H1 (cell line): ENCODE results near the gene PDIA5. TPM values are rescaled to one million over a fixed set of nuclear protein-coding genes. Genes with fewer than 3 reads are reported as not detected.
A peak's percentile ranks its signal among the peaks of the same experiment; 100 is the strongest.

Source experiments
- ASH2L ChIP-seq: fragments of 200-600, 300-600 bp; sonication (generic); IDR thresholded peaks from one replicate; pipeline ENCODE4 v1.7.1; 2017; ENCODE audit warnings: low read length
- CBX5 ChIP-seq: fragments of 300-800, 300-1000 bp; sonication (generic); IDR thresholded peaks from 2 replicates; pipeline ENCODE4 v1.7.1; 2016; ENCODE audit warnings: antibody characterized with exemption, low read length, low read depth
- CEBPB ChIP-seq: IDR thresholded peaks from 2 replicates; pipeline ENCODE4 v1.6.1; 2012; ENCODE audit warnings: low read depth, low read length
- CHD2 ChIP-seq: IDR thresholded peaks from 2 replicates; pipeline ENCODE4 v1.6.1; 2012; ENCODE audit warnings: low read length, improper control_type of control experiment
- FOSL1 ChIP-seq: IDR thresholded peaks from 2 replicates; pipeline ENCODE4 v1.6.1; 2011; ENCODE audit warnings: mild to moderate bottlenecking, low read depth, low read length, moderate library complexity; ENCODE audit not compliant: insufficient read depth
- KDM4A ChIP-seq: IDR thresholded peaks from one replicate; pipeline ENCODE4 v1.7.1; 2012; ENCODE audit warnings: low read depth, mild to moderate bottlenecking, moderate library complexity, low read length, inconsistent platforms; ENCODE audit not compliant: severe bottlenecking
- KDM5A ChIP-seq: fragments of 200-600 bp; IDR thresholded peaks from 2 replicates; pipeline ENCODE4 v1.7.1; 2012; ENCODE audit warnings: mild to moderate bottlenecking, low read length, inconsistent platforms, mixed read lengths
- NANOG ChIP-seq: IDR thresholded peaks from 2 replicates; pipeline ENCODE4 v1.6.1; 2011; ENCODE audit warnings: low read length, low read depth, mild to moderate bottlenecking, inconsistent platforms; ENCODE audit not compliant: insufficient read depth, poor library complexity, severe bottlenecking
- RBBP5 ChIP-seq: IDR thresholded peaks from 2 replicates; pipeline ENCODE4 v1.7.1; 2012; ENCODE audit warnings: low read depth, mild to moderate bottlenecking, inconsistent platforms, low read length, moderate library complexity, borderline replicate concordance
- SIN3A ChIP-seq, 2 experiments: IDR thresholded peaks in 1 of 2; conservative IDR thresholded peaks in 1 of 2; 2 replicates each; pipeline ENCODE4 v1.6.1; 2011 to 2012; ENCODE audit warnings: low read length in 2 of 2, improper control_type of control experiment in 1 of 2, low read depth in 1 of 2, mild to moderate bottlenecking in 1 of 2
- SIX5 ChIP-seq: IDR thresholded peaks from 2 replicates; pipeline ENCODE4 v1.6.1; 2011; ENCODE audit warnings: mild to moderate bottlenecking, low read depth, low read length
- SP1 ChIP-seq: IDR thresholded peaks from 2 replicates; pipeline ENCODE4 v1.6.1; 2011; ENCODE audit warnings: low read depth, low read length
- SP4 ChIP-seq: IDR thresholded peaks from 2 replicates; pipeline ENCODE4 v1.6.1; 2012; ENCODE audit warnings: low read length, inconsistent platforms
- SRF ChIP-seq: IDR thresholded peaks from 2 replicates; pipeline ENCODE4 v1.6.1; 2011; ENCODE audit warnings: mild to moderate bottlenecking, low read depth, low read length, moderate library complexity
- TAF7 ChIP-seq: optimal IDR thresholded peaks from 2 replicates; pipeline ENCODE3; 2011; ENCODE audit warnings: low read depth, mild to moderate bottlenecking, inconsistent platforms, low read length, moderate library complexity, borderline replicate concordance
- YY1 ChIP-seq: IDR thresholded peaks from 2 replicates; pipeline ENCODE4 v1.6.1; 2011; ENCODE audit warnings: low read depth, mild to moderate bottlenecking, low read length
- polyA plus RNA-seq, 7 experiments: library from polyadenylated mRNA; depleted of rRNA in 3 of 7; stranded (reverse) in 5 of 7; unstranded in 2 of 7; fragments of >200 nt in 5 of 7; fragments of 200-250 nt in 2 of 7; gene quantifications; 1 replicate in 5 of 7; 2 replicates in 1 of 7; 4 replicates in 1 of 7; pipeline versions ENCODE4 v1.2.1 to v1.2.3, GENCODE V29; 2011 to 2013; ENCODE audit warnings: missing spikeins in 2 of 7, mixed read lengths in 2 of 7
- total RNA-seq: library from RNA; stranded (reverse); fragmentation: NEBNext Ultra II Directional; extraction: Animal tissue kit (Norgen Biotek cat#: 25700); gene quantifications from 2 replicates; pipeline ENCODE4 v1.2.1, GENCODE V29; 2021
- TF ChIP-seq, protein P1 (sequence below): IDR thresholded peaks from 2 replicates; pipeline ENCODE4 v1.6.1; 2012; ENCODE audit warnings: low read length, inconsistent platforms
- TF ChIP-seq, protein P2 (sequence below): IDR thresholded peaks from 2 replicates; pipeline ENCODE4 v1.6.1; 2012; ENCODE audit warnings: inconsistent platforms
- TF ChIP-seq, protein P3 (sequence below): IDR thresholded peaks from 2 replicates; pipeline ENCODE4 v1.6.1; 2011; ENCODE audit warnings: low read depth, mild to moderate bottlenecking, low read length; ENCODE audit not compliant: insufficient read depth

PDIA5 gene
- total and polyA plus RNA-seq, 2 of the 8 experiments (the other 6 are each of a cell fraction or from before 2014, with no cell fraction given), result 18.2 to 32.8 TPM

DNA sequence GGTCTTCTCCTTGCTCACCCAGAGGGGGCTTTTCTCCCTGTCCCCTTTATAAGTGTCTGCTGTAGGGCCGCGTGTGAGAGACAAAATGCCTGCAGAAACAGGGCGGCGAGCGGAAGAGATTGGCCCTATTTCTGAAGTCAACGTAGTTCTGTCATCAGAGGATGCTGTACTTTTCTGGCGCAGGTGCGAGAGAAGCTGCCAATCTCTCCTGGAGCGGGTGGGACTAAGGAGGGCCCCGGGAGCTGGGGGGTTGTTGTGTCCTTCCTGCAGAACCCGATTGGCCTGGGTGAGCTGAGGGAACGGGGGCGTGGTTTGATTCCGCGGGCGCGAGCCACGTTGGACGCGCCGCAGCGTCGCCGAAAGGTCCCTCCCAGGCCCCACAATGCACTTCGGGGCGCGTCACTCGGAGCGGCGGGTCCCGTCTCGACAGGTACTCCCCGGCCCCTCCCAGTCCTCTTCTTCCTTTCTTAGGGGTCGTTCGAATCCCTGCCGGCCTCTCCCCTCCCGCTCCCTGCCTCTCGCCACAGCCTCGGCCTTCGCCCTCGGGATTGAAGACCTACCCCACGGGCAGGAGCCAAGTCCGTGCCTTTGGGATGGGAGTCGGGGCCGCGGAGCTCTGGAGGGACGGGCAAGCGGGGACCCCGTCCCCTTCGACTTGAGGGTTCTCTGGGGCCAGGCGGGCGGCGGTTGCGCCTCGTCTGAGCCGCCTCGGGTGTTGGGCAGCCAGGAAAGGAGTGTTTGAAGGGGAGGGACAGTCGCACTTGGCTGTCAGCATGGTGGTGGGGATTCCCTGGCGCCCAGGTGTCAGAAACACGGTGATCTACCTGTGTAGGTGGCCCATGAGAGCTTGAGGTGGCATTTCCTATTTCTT, 135.0 kb downstream of the PDIA5 start, which contains the start of gene SEC22A (continued):
- TF ChIP-seq, protein P1, sequence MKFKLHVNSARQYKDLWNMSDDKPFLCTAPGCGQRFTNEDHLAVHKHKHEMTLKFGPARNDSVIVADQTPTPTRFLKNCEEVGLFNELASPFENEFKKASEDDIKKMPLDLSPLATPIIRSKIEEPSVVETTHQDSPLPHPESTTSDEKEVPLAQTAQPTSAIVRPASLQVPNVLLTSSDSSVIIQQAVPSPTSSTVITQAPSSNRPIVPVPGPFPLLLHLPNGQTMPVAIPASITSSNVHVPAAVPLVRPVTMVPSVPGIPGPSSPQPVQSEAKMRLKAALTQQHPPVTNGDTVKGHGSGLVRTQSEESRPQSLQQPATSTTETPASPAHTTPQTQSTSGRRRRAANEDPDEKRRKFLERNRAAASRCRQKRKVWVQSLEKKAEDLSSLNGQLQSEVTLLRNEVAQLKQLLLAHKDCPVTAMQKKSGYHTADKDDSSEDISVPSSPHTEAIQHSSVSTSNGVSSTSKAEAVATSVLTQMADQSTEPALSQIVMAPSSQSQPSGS, result no peak
- TF ChIP-seq FOSL1 (no peak), RBBP5 (peak; percentile 86; the same call in 1 of the 2 replicates), CBX5 (no peak), SRF (peak; percentile 72), SIN3A (conservative IDR thresholded peaks at IDR 0.05 in 1 of 2, IDR thresholded peaks at IDR 0.05 in 1 of 2; ENCODE audit: low read depth in 1 of 2, low read length in 2 of 2) (peak; percentile 30 to 83; a peak in 1 of 4 replicates), KDM4A (peak; percentile 91), CHD2 (peak; percentile 33; the same call in 1 of the 2 replicates), SIX5 (no peak), TAF7 (peak; percentile 58), YY1 (peak; percentile 10; the same call in 1 of the 2 replicates), KDM5A (0 out of 2 replicates have a peak, but pooled peaks have one; percentile 27), NANOG (no peak), CEBPB (no peak), SP1 (peak; percentile 83), ASH2L (peak; percentile 88), SP4 (0 out of 2 replicates have a peak, but pooled peaks have one; percentile 77)
- TF ChIP-seq, protein P2, sequence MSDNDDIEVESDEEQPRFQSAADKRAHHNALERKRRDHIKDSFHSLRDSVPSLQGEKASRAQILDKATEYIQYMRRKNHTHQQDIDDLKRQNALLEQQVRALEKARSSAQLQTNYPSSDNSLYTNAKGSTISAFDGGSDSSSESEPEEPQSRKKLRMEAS, result peak; percentile 55; the same call in 1 of the 2 replicates
- TF ChIP-seq, protein P3, sequence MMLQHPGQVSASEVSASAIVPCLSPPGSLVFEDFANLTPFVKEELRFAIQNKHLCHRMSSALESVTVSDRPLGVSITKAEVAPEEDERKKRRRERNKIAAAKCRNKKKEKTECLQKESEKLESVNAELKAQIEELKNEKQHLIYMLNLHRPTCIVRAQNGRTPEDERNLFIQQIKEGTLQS, result peak; percentile 64; the same call in 1 of the 2 replicates
